Endodermal cell (in vitro differentiated cells): Measurements from ENCODE around the gene RNF175. TPM values are rescaled to one million over a fixed set of nuclear protein-coding genes. Genes with fewer than 3 reads are reported as not detected.

Experiments
- DNase-seq: peaks from one replicate; pipeline ENCODE4 v3.0.0-alpha.2; 2017
- H3K27ac ChIP-seq: 2 replicates; pipeline ENCODE4 v1.5.1; 2013; ENCODE audit warnings: mild to moderate bottlenecking, low read depth, low read length, moderate library complexity
- H3K27me3 ChIP-seq: 2 replicates; pipeline ENCODE4 v1.6.1; 2013; ENCODE audit warnings: mild to moderate bottlenecking, low read length, moderate library complexity; ENCODE audit not compliant: insufficient read depth, control insufficient read depth, poor library complexity, severe bottlenecking
- H3K36me3 ChIP-seq: 2 replicates; pipeline ENCODE4 v1.7.0; 2013; ENCODE audit warnings: mild to moderate bottlenecking, low read length, moderate library complexity; ENCODE audit not compliant: control insufficient read depth, insufficient read depth
- H3K4me1 ChIP-seq: one replicate; pipeline ENCODE4 v1.7.0; 2013; ENCODE audit warnings: low read length; ENCODE audit not compliant: control insufficient read depth, insufficient read depth
- H3K4me3 ChIP-seq: 2 replicates; pipeline ENCODE4 v1.5.1; 2013; ENCODE audit warnings: mild to moderate bottlenecking, low read length, moderate library complexity
- H3K9ac ChIP-seq: 2 replicates; pipeline ENCODE4 v1.6.1; 2013; ENCODE audit warnings: mild to moderate bottlenecking, low read length, moderate library complexity; ENCODE audit not compliant: poor library complexity, severe bottlenecking; ENCODE audit errors: extremely low read depth
- H3K9me3 ChIP-seq: 2 replicates; pipeline ENCODE4 v1.6.1; 2013; ENCODE audit warnings: mild to moderate bottlenecking, low read length, moderate library complexity; ENCODE audit not compliant: control insufficient read depth
- H3K27ac Mint-ChIP-seq: 2 replicates; pipeline ENCODE4 v1.8.0; 2020; ENCODE audit warnings: mixed read lengths
- H3K27me3 Mint-ChIP-seq: 2 replicates; pipeline ENCODE4 v1.8.0; 2021; ENCODE audit warnings: mild to moderate bottlenecking, mixed read lengths; ENCODE audit not compliant: insufficient read depth
- H3K36me3 Mint-ChIP-seq: 2 replicates; pipeline ENCODE4 v1.8.0; 2020; ENCODE audit warnings: low read depth, mixed read lengths
- H3K4me1 Mint-ChIP-seq: 2 replicates; pipeline ENCODE4 v1.8.0; 2020; ENCODE audit warnings: mixed read lengths
- H3K4me3 Mint-ChIP-seq: 2 replicates; pipeline ENCODE4 v1.8.0; 2020; ENCODE audit warnings: mild to moderate bottlenecking, moderate library complexity, mixed read lengths
- H3K9me3 Mint-ChIP-seq: 2 replicates; pipeline ENCODE4 v1.8.0; 2020; ENCODE audit warnings: mild to moderate bottlenecking, mixed read lengths
- WGBS, 2 experiments: methylation state at CpG; one replicate each; pipeline versions ENCODE4 v1.1.5 to v1.1.7; 2013; ENCODE audit warnings: missing lambda C conversion rate in 2 of 2, mixed read lengths in 1 of 2; ENCODE audit not compliant: insufficient coverage in 1 of 2, insufficient read length in 1 of 2; 5-methylcytosine and 5-hydroxymethylcytosine counted together
- total RNA-seq, 2 donors: library from RNA; stranded (reverse); fragmentation: NEBNext Ultra II Directional in 1 of 2; extraction: Animal tissue kit (Norgen Biotek cat#: 25700) in 1 of 2; gene quantifications; 2 replicates in 1 of 2; 3 replicates in 1 of 2; pipeline ENCODE4 v1.2.1, GENCODE V29; 2021
- TF ChIP-seq, protein P1 (sequence below): fragments of 200-600 bp; sonication (generic); conservative IDR thresholded peaks from 2 replicates; pipeline ENCODE4 v1.5.0; 2021; ENCODE audit warnings: antibody characterized with exemption, mild to moderate bottlenecking

RNF175 gene
- total RNA-seq, 2 donors from 2014 or later: 1.7 to 4.2 TPM

DNA sequence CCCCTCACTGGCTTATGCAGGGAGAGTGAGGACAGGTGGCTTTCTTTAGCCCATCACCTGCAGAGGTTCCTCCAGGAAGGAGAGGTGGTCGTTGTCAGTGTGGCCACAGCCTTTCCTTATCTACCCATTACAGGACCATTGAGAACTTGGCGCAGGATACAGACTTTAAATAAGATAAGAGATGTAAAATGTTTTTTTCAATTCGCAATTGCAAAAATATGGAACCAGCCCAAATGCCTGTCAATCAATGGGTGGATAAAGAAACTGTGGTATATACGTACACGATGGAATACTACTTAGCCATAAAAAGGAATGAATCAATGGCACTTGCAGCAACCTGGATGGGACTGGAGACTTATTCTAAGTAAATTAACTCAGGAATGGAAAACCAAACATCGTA lies 6.9 kb upstream of the RNF175 start:
- no peak for DNase-seq
- no peak overlapping the region for H3K27ac ChIP-seq
- H3K9me3 ChIP-seq: no peaks in the 10 kb centered on the region
- TF ChIP-seq, protein P1, sequence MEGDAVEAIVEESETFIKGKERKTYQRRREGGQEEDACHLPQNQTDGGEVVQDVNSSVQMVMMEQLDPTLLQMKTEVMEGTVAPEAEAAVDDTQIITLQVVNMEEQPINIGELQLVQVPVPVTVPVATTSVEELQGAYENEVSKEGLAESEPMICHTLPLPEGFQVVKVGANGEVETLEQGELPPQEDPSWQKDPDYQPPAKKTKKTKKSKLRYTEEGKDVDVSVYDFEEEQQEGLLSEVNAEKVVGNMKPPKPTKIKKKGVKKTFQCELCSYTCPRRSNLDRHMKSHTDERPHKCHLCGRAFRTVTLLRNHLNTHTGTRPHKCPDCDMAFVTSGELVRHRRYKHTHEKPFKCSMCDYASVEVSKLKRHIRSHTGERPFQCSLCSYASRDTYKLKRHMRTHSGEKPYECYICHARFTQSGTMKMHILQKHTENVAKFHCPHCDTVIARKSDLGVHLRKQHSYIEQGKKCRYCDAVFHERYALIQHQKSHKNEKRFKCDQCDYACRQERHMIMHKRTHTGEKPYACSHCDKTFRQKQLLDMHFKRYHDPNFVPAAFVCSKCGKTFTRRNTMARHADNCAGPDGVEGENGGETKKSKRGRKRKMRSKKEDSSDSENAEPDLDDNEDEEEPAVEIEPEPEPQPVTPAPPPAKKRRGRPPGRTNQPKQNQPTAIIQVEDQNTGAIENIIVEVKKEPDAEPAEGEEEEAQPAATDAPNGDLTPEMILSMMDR: no peak
- peaks cover 6% of the 10 kb centered on the region for H3K27me3 ChIP-seq
- no peak overlapping the region for H3K4me3 ChIP-seq
- H3K36me3 Mint-ChIP-seq: no peaks in the 10 kb centered on the region
- H3K27me3 Mint-ChIP-seq: peaks cover 5% of the 10 kb centered on the region
- no peak overlapping the region for H3K27ac Mint-ChIP-seq
- H3K9ac ChIP-seq: no peak overlapping the region
- no peaks in the 10 kb centered on the region for H3K36me3 ChIP-seq
- H3K9me3 Mint-ChIP-seq: peaks cover 8% of the 10 kb centered on the region
- H3K4me1 Mint-ChIP-seq: peaks cover 3% of the 10 kb centered on the region
- WGBS, 2 experiments: 89 to 99% methylated on average over 5 to 6 of the region's 6 CpGs
- no peaks in the 10 kb centered on the region for H3K4me1 ChIP-seq
- no peak overlapping the region for H3K4me3 Mint-ChIP-seq

DNA sequence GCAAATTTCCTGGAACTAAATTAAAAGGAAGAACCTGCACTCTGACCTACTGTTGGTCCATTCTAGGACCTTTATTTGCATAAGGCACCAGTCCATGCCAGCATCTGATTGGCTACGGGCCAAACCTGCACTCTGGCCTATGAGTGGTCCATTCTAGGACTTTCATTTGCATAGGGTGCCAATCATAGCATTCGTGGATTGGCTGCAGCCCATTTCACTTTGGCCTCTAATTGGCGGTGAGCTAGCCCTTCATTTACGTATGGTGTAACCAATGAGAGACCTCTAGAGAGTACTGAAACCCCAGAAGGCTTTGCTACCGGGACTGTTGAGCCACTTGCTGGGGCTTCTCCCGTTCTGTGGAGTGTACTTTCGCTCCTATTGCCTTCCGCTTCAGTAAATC lies 6.1 kb upstream of the RNF175 start:
- Histone ChIP-seq H3K9ac (no peak overlapping the region), H3K27ac (no peak overlapping the region), H3K36me3 (no peaks in the 10 kb centered on the region), H3K9me3 (no peaks in the 10 kb centered on the region), H3K27me3 (peaks cover 15% of the 10 kb centered on the region), H3K4me1 (no peaks in the 10 kb centered on the region), H3K4me3 (no peak overlapping the region)
- Mint-ChIP-seq H3K27me3 (peaks cover 12% of the 10 kb centered on the region), H3K4me3 (no peak overlapping the region), H3K36me3 (no peaks in the 10 kb centered on the region), H3K9me3 (peaks cover 5% of the 10 kb centered on the region), H3K27ac (no peak overlapping the region), H3K4me1 (peaks cover 3% of the 10 kb centered on the region)
- DNase-seq: no peak
- TF ChIP-seq, protein P1: no peak
- 92% methylated on average over 8 of the region's 8 CpGs for whole genome bisulfite sequencing, 2 experiments

DNA sequence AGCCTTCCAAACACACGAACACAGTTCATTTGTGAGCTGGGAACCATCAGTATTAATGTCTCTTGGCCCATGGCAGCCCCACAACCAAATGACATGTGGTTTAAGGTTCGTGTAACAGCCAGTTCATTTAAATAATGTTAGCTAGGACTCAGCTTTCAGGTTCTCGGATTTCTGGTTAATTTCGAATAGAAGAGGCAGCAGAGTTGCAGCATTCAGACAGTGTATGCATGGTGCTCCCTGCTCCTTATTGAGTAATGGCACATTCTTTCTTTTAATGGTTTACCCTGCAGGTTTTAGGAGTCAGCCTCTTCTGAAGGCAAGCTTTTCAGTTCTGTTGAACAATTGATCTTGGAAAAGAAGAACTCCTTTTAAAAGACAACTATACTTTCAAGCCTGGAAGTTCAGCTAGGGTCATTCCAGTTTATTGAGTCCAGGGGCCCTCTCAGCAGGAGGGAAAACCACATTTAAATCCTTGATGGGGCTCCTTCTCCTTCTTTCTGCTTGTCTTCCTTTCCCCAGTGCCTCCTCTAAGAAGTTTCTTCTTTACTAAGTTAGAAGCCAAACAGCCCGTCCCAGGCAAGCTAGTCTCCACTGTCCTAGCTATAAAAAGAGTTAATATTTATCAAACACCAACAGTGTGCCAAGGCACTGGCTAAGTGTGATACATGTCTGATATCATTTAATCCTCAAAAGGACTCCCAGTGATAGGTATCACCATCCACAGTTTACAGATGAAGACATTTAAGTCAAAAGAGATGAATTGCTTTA lies 5.0 kb upstream of the RNF175 start:
- peak overlapping the region; percentile 88 for H3K27ac ChIP-seq
- no peaks in the 10 kb centered on the region for H3K4me1 ChIP-seq
- H3K4me1 Mint-ChIP-seq: peaks cover 3% of the 10 kb centered on the region
- H3K27me3 ChIP-seq: peaks cover 25% of the 10 kb centered on the region
- H3K9me3 ChIP-seq: no peaks in the 10 kb centered on the region
- H3K9me3 Mint-ChIP-seq: no peaks in the 10 kb centered on the region
- 50 to 77% methylated on average over 4 to 5 of the region's 5 CpGs for WGBS, 2 experiments
- H3K4me3 ChIP-seq: no peak overlapping the region
- peaks cover 21% of the 10 kb centered on the region for H3K27me3 Mint-ChIP-seq
- DNase-seq: no peak
- no peak overlapping the region for H3K4me3 Mint-ChIP-seq
- no peak overlapping the region for H3K9ac ChIP-seq
- no peak overlapping the region for H3K27ac Mint-ChIP-seq
- TF ChIP-seq, protein P1: no peak
- H3K36me3 Mint-ChIP-seq: no peaks in the 10 kb centered on the region
- H3K36me3 ChIP-seq: no peaks in the 10 kb centered on the region
